NCI-H226 (cell line): Measurements from ENCODE around the gene ARL13B.
"Not testable (repeated sequence)": the region's sequence is repeated elsewhere in the genome, so short reads cannot be mapped to it uniquely, and the experiment has no call there.

ENCODE experiments used
- DNase-seq: peaks from one replicate; pipeline ENCODE4 v3.0.0-alpha.2; 2015

The ARL13B gene

DNA sequence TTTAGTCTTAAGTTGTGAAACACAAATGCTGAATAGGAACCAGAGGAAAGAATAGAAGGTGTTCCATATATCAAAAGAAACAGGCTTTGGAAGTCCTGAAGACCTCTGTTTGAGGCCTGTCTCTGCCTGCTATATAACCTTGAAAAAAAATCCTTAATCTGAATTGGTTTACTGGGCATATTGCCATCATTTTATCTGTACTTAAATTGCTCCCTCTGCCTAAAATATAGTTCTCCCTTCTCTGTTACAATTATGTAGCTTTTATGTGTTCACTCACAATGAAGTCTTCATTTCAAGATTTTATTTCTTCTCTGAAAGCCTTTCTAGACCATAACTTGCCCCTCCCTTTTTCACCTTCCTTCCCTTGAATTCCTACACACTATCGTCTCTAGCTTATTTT is 21.2 kb downstream of the ARL13B start:
- no peak for DNase-seq

DNA sequence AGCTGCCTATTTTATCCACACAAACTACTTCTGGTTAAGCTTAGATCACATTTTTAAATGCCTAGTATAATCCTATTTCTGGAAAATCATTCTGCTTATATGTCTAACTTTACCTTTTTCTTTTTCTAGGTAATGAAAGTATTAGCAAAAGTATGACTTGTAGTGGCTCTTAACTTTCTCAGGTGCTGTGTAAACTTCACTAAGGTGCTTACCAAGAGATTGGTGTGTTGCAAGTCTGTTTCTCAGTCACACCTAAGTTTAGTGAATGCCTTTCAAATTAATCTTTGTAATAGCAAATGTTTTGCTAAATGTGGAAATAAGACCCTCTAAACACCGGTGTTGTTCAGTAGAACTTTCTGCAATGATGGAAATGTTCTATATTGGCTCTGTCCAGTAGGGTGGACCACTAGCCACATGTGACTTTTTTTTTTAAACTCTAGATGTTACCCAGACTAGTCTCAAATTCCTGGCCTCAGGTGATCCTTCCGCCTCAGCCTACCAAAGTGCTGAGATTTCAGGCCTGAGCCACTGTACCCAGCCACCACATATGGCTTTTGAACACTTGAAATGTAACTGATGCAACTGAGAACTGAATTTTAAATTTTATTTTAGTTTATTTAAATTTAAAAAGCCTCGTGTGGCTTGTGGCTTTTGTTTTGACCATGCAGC is 22.0 kb downstream of the ARL13B start:
- DNase-seq = no peak

DNA sequence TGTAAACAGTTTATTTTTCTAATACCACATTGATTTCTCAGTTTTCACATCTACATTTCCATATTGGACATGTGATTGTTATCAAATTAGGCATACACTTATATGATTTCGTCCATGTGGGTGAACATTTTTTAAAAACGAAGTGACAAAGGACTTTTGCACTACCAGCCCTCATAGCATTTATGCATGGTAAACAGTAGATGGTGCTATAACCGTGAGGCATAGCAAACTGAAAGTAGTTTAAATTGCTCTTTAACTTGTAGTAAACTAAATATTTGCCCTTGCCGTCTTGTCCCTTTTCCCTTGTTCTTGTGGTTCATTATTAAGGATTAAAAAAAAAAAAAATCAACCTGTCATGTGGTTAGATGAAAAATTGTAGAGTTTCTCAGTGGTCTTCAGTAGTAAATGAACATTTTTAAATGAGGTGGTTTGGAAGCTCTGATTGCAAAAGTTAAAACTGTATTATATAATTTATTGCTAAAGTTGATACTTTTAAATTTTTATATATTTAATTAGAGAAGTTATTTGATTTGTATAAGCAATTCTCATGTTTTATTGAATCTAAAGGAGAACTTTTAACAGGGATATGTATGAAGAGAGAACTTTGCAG is 24.5 kb downstream of the ARL13B start:
- no peak for DNase-seq

DNA sequence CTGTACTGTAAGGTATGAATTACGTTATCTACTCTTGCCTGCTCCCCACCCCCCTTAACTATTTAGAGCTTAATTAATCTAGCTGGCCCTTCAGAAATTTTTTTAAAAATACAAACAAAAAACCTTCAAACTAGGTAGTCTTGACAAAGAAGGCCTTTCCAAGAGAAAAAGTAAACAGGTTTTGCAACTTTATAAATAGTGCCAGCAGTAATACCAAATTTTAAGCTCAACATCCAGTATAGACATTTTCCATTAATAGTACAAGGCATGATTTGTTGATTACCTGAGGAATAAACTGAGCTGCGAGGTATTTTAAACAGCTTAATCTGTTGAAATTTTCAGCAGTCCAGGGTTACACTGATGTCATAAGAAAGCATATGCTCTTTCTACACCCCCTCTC is 28.3 kb downstream of the ARL13B start:
- no peak for DNase-seq

DNA sequence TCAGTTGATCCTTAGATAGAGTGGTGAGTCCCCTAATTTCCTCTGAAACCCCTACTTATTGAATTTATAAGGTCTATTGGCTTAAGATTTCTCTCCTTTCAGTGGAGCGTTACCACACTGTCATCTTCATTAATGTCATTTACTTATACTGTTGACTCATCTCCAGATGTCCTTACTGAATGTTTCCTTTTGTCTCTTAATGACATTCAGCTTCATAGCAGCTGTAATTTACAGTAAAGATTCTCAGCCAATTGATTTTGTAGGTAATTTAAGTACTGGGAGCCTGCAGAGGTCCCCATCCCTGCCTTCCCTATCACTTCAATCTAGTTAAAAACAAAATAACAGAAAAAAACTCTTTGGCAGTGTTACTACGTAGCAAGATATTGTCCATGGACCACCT is 29.7 kb downstream of the ARL13B start:
- DNase-seq = no peak

DNA sequence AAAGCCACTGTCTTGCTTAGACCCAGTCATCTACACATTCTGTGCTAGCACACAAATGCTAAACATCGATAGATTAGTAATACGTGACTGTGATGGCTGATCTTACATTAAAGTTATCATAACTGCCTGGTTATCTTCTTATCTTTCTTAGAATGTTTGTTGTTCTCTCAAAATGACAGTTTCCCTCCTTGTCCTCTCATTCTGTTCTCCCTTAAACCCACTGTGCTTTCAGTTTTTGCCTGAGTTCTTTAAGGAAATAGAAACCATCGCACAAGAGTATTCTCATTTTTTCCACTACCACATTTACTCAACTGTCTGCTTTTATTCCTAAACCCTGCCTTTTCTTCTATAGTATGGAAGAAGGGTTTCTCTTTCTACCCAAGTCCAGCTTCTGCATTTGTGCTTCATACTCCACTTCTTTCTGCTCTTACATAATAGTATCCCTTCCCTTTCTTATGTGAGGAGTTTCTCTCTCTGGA is 31.3 kb downstream of the ARL13B start:
- DNase-seq = no peak

DNA sequence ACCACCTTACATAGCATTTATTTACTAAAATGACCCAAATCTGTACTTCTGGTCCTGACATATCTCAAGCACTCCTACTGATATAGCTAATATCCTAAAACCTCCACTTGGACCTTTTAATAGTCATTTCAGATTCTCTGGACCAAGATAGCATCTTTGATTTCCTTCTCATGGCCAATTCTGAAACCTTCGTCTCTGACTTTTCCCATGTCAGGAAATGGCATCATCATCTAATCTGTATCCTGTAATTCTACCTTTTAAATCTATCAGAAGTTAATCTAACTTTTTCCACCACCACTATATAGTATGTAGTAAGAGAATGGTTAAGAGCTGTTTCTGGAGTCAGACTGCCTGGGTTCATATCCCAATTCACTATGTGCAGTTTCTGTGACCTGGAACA is 32.2 kb downstream of the ARL13B start:
- DNase-seq = no peak

DNA sequence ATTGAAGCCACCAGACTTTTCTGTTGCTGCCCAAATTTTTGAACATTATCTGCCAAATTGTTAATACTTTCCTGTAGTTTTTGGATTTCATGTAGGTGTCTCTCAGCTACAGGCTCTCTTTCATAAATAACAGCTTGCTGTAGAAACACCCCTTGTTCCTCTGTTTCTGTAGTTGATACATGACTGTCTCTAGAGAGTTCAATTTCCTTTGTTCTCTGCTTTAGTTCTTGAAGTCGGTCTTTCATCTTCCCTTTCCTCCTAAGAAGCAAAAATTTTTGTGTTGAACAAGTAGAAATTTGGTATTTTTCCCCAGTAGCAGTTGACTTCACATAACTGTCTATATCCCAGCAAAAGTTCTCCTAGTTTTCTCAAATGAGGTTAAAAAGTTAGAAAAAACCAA is 35.1 kb downstream of the ARL13B start:
- DNase-seq = no peak

DNA sequence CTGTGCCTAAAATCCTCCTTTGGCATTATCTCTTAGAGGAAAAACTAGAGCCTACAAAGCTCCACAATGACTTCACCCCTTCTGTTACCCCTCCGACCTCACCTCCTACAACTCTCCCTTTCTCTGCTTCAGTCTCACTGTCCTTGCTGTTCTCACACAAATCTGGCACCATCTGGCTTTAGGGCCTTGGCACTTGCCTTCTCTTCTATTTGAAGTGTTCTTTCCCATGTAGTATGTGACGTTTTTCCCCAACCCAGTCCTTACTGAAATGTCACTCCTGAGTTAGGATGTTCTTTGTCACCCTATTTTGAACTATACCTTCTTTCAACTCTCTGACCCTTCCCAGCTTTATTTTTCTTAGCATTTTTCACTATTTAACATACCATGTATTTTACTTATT is 39.7 kb downstream of the ARL13B start:
- no peak for DNase-seq

DNA sequence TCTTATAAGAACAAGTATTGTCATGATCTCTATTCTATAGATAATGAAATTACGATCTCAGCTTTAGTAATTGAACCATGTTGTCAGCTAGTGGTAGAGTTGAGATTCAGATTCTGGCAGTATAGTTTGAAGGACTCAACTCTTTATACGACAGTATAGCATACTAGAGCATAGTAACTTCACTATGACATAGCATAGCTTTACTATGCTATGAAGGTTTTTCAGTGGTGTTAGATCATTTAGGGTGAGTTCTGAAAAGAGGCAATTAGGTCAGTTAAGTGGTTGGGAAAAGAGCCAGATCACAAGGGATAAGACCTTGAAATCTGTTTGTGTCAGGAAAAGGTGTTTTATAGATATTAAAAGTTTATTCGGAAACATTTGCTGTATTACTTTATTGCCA is 40.3 kb downstream of the ARL13B start:
- no peak for DNase-seq

DNA sequence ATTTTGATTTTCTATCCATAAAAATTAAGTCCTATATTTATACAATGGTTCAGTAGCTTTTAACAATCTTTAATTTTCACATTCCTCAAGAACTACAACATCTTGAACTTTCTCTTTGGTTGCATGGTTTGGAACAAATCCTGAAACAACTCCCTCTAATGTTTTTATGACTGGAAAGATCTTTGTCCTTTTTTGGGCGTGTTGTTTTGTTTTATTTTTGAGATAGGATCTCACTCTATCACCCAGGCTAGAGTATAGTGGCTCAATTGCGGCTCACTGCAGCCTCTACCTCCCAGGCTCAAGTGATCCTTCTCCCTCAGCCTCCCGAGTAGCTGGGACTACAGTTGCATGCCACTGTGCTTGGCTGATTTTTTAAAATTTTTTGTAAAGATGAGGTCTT is 44.4 kb downstream of the ARL13B start:
- DNase-seq = no peak

DNA sequence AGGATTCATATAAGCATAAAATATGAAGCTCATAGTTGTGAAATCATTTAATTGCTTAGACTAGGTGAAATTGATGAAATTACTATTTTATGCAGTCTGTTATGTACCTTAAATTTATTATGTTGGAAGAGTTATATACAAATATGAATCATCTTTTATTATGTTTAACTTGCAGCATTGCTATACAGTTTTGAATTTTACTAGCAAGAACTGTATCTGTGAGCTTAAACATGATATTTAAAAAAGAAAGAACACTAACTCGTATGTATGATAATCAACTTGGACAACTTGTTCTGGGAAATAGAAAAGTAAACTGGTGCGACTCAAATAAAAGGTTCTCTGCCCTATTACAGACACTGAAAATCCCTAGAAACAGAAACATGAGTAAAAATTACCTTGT is 46.7 kb downstream of the ARL13B start:
- DNase-seq = no peak

DNA sequence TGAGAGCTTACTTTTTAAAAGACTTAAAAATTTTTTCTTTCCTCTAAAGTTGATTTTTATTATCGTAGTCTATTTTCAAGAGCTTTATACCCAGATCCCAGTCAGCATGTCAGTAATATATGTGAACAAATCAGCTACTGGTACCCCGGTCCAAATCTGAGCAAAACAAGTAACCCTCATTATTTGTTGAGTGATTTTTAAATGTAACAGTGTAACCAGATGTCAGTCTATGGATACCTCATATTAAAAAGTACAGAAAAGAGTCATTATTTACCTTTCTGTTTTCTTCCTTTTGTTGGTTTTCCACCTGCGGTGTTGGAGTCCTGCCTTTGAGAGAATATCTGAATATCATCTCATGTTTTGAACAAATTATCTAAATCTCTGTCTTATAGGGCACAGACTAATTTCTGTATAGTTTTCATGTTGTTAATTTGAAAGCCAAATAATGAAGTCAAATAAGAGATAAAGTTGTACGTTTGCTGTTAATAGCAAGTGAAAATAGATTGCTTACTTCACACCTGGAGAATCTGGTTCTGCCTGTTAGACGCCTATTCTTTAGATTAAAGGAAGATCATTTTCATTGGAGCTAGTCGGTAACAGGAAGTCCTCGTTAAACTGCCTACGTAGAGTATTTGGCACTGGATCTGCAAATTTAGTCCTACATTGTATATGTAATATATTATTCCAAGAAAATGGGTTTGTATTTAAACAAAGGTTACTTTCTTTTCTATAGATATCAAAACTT is 48.3 kb downstream of the ARL13B start, which contains the start of gene STX19:
STX19 (minus strand) TSS at position 505 of the 745 bp plus-strand sequence. CDS start 13,328 bp downstream, outside the sequence.
- no peak for DNase-seq

DNA sequence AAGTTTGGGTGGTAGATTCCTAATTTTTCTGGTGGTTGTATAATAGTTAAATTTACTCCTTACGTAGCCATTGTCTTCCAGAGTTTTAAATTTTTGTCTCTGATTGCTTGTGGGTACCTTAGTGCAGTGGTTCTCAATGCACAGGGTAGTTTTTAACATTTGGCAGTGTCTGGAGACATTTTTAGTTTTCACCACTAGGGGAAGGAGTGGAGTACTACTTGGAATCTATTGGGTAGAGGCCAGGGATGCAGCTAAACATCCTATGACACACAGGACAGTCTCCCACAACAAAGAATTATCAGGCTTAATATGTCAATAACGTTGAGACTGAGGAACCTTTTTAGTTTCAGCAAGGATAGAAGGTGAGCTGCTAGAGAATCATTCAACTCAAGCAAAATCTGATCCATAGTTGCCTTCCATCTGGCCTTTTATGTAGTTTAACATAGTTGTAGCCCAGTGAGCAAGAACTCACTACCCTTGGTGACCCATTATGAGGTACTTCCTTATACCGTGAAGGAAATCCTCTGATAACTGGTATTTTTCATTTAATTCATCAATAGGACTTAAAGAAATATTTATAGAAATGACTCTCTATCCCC is 57.1 kb downstream of the ARL13B start:
- DNase-seq = peak; percentile 41

DNA sequence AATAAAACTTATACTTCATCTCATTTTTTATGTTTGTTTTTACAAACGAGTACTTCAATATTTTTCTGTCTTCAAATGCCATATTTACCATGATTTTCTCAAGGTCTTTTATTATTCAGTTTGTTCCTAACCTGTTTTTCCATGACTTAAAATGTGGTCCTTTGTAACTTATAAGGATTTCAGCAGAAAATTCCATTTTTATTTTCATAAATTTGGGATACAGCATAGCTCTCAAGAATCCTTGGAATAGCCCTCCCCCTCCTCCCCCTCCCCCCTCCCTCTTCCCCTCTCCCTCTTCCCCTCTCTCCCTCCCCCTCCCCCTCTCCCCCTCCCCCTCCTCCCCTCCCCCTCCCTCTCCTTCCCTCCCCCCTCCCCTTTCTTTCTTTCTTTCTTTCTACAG is 63.3 kb downstream of the ARL13B start:
- no peak for DNase-seq

DNA sequence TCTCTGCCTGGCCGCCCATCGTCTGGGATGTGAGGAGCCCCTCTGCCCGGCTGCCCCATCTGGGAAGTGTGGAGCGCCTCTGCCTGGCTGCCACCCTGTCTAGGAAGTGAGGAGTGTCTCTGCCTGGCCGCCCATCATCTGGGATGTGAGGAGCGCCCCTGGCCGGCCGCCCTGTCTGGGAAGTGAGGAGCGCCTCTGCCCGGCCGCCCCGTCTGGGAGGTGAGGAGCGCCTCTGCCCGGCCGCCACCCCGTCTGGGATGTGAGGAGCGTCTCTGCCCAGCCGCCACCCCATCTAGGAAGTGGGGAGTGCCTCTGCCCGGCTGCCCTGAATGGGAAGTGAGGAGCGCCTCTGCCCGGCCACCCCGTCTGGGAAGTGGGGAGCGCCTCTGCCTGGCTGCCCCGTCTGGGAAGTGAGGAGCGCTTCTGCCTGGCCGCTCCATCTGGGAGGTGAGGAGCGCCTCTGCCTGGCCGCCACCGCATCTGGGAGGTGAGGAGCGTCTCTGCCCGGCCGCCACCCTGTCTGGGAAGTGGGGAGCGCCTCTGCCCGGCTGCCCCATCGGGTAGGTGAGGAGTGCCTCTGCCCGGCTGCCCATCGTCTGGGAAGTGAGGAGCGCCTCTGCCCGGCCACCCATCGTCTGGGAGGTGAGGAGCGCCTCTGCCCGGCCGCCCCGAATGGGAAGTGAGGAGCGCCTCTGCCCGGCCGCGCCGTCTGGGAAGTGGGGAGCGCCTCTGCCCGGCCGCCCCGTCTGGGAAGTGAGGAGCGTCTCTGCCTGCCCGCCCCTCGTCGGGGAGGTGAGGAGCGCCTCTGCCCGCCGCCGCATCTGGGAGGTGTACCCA is 64.4 kb downstream of the ARL13B start:
- DNase-seq = not testable (repeated sequence)

DNA sequence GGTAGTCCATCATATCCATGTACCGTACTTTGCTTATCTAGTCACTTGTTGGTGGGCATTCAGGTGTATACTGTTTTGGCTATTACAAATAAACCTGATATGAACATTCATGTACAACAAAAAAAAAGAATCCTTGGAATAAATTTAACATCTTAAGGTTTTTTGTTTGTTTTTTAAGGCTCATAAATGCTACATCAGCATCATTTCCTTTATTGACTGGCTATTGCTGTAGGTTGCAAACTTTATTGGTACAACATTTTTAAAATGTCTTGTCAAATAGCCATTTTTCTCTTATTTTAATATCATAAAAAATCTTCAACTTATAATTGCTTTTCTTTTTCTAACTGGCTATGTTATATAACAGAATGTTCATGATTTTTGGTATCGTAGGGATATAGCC is 66.6 kb downstream of the ARL13B start:
- no peak for DNase-seq

DNA sequence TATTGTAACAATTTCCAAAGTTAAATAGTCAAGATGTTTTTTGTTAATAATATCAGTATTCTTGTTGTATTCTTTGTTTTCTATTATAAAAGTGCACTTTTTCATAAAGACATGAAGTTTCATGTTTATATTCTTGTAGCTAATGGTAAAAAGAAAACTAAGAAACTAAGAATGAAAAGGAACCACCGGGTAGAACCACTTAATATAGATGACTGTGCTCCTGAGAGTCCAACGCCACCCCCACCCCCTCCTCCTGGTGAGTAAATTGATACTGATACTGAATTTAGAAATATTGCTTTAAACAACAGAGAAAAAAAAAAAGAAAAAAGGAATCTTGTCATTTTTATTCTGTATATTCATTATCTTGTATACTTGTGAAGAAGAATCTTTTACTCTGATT is 69.3 kb downstream of the ARL13B start:
- DNase-seq = no peak

DNA sequence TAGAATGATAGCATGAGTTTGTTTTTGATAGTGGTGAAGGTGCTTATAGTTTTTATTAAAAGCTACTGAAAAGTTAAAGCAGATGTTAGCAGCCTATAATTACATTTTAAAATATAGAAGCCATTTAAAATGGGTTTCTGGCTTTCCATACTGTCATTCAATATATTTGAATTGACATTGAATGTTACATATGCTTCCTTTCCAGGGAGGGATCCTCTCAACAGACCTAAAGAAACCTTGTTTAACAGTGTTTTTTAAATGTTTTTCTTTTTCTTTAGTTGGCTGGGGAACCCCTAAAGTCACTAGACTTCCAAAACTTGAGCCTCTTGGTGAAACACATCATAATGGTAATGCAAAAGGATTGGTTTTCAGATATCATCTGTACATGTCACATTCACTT is 70.6 kb downstream of the ARL13B start:
- no peak for DNase-seq

DNA sequence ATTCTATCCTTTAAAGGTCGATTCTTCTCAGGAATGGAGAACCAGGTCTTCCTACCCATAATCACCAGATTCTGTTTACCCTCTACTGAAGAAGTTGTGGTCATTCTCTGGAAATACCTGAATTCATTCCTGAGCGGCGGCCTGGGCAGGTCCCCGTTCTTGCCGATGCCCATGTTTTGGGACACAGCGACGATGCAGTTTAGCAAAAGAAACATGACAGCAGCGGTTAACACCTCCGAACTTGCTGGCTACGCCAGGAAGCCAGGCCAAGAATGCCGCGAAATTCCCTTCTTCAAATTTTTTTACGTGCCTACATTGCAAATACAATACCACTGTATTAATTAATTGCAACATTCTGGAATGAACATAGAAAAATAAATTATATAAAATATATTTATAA is 81.3 kb downstream of the ARL13B start:
- no peak for DNase-seq

DNA sequence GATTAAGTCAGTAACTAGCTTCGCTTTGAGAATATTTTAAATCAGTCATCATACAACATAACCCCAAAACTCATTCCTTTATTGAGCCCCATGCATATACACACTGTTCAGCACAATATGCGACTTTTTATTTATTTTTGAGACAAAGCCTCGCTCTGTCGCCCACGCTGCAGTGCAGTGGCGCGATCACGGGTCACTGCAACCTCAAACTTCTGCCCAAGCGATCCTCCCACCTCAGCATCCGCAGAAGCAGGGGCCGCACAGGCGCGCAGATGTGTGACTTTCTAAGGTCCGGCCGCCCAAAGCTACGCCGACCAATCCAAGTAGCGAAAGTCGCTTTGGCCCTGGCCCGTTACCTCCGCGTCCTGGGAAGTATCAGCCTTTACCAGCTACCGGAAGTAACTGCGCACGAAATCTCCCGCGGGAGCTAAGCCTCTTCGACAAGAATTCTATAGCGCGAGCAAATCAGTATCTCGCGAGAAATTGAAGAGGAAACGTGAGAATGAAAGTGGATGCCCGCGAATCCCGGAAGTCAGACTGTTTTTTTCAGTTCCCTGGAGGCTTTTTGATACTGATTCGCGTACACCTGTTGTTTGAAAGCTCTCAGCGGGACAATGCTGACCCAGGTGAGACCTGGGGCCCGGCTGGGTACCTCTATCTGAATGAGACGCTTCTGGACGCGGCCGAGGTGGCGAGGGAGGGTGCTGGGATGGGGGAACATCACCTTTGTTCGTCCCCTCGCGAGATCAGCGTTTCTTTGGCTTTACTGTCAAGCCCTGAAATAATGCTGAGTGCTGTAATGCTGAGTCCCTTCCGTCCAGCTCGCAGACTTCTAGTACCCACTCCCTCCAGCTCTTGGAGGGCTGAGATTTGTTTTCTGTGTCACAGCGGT is 82.8 kb downstream of the ARL13B start, which contains the start of the genes DHFR2 and NSUN3:
DHFR2 (minus strand) TSS at position 404 of the 892 bp plus-strand sequence. CDS start 1,405 bp downstream, outside the sequence.
NSUN3 (plus strand) TSS at position 549 of the 892 bp plus-strand sequence; CDS start at position 615, 66 bp downstream.
- peak; percentile 98 for DNase-seq
